ENCODE measurements around the gene MRPL12. TPM values are rescaled to one million over a fixed set of nuclear protein-coding genes. Genes with fewer than 3 reads are reported as not detected.
"Not testable (repeated sequence)": the region's sequence is repeated elsewhere in the genome, so short reads cannot be mapped to it uniquely, and the experiment has no call there.

MRPL12 gene
- total RNA-seq, 2 experiments from 2014 or later, result 97.7 to 102 TPM

- H3K4me3 Mint-ChIP-seq, result no peak overlapping the region
Measured at GRCh38 chr17:81733507-81734404, 30.6 kb downstream of the MRPL12 start.

GRCh38 chr17:81734405-81735263 lies 31.5 kb downstream of the MRPL12 start:
- CTCF ChIA-PET, result interaction anchor here (0.7 to 1.7 kb wide), 3 partner anchors 120 to 225 kb away, joined by 3 read pairs; no protein-coding TSS in a partner anchor
- Mint-ChIP-seq H3K36me3 (ENCODE audit: low read depth) (no peaks in the 10 kb centered on the region), H3K9me3 (no peaks in the 10 kb centered on the region), H3K27ac (no peak overlapping the region), H3K4me3 (no peak overlapping the region), H3K27me3 (ENCODE audit: low read depth) (peaks cover 23% of the 10 kb centered on the region), H3K4me1 (ENCODE audit: low read depth) (peaks cover 5% of the 10 kb centered on the region)
- intact Hi-C loops (cut with micrococcal nuclease), result no loop called here
- no peak for DNase-seq

More at GRCh38 chr17:81733507-81734404, 30.6 kb downstream of the MRPL12 start:
- Mint-ChIP-seq H3K36me3 (ENCODE audit: low read depth) (no peaks in the 10 kb centered on the region), H3K27ac (no peak overlapping the region), H3K4me1 (ENCODE audit: low read depth) (peaks cover 5% of the 10 kb centered on the region), H3K27me3 (ENCODE audit: low read depth) (peaks cover 23% of the 10 kb centered on the region), H3K9me3 (no peaks in the 10 kb centered on the region)
- CTCF ChIA-PET, result interaction anchor here (0.7 to 1.7 kb wide), 2 partner anchors 121 to 226 kb away, joined by 3 read pairs; no protein-coding TSS in a partner anchor
- DNase-seq, result peak; percentile 79
- intact Hi-C loops (cut with micrococcal nuclease), result no loop called here

- peaks cover 5% of the 10 kb centered on the region for H3K4me1 Mint-ChIP-seq (ENCODE audit: low read depth)
- peaks cover 23% of the 10 kb centered on the region for H3K27me3 Mint-ChIP-seq (ENCODE audit: low read depth)
- intact Hi-C loops (cut with micrococcal nuclease), result no loop called here
- no peak overlapping the region for H3K4me3 Mint-ChIP-seq
- H3K36me3 Mint-ChIP-seq (ENCODE audit: low read depth), result no peaks in the 10 kb centered on the region
- no peak overlapping the region for H3K27ac Mint-ChIP-seq
- peak; percentile 30 for DNase-seq
- CTCF ChIA-PET, result interaction anchor here (0.6 to 1.7 kb wide), 5 partner anchors 99 to 440 kb away, joined by 3 read pairs; no protein-coding TSS in a partner anchor
- H3K9me3 Mint-ChIP-seq, result no peaks in the 10 kb centered on the region
Measured at GRCh38 chr17:81735264-81736102, 32.3 kb downstream of the MRPL12 start.

- DNase-seq, result no peak
- H3K4me1 Mint-ChIP-seq (ENCODE audit: low read depth), result peaks cover 10% of the 10 kb centered on the region
- H3K4me3 Mint-ChIP-seq, result no peak overlapping the region
- no peak overlapping the region for H3K27ac Mint-ChIP-seq
- intact Hi-C loops (cut with micrococcal nuclease), result no loop called here
- H3K9me3 Mint-ChIP-seq, result no peaks in the 10 kb centered on the region
- no peaks in the 10 kb centered on the region for H3K36me3 Mint-ChIP-seq (ENCODE audit: low read depth)
- H3K27me3 Mint-ChIP-seq (ENCODE audit: low read depth), result peaks cover 18% of the 10 kb centered on the region
- CTCF ChIA-PET, result no interaction called here
Measured at GRCh38 chr17:81737947-81738800, 35.0 kb downstream of the MRPL12 start.

- Mint-ChIP-seq H3K27me3 (ENCODE audit: low read depth) (peaks cover 11% of the 10 kb centered on the region), H3K4me3 (no peak overlapping the region), H3K36me3 (ENCODE audit: low read depth) (no peaks in the 10 kb centered on the region), H3K9me3 (no peaks in the 10 kb centered on the region), H3K27ac (no peak overlapping the region), H3K4me1 (ENCODE audit: low read depth) (peaks cover 10% of the 10 kb centered on the region)
- CTCF ChIA-PET, result no interaction called here
- no peak for DNase-seq
- intact Hi-C loops (cut with micrococcal nuclease), result no loop called here
Measured at GRCh38 chr17:81738801-81739393, 35.7 kb downstream of the MRPL12 start.

- CTCF ChIA-PET; H3K27ac Mint-ChIP-seq; H3K9me3 Mint-ChIP-seq; intact Hi-C loops (cut with micrococcal nuclease); H3K36me3 Mint-ChIP-seq (ENCODE audit: low read depth); H3K4me3 Mint-ChIP-seq; DNase-seq: not testable (repeated sequence)
- Mint-ChIP-seq H3K4me1 (ENCODE audit: low read depth) (peaks cover 10% of the 10 kb centered on the region), H3K27me3 (ENCODE audit: low read depth) (peaks cover 11% of the 10 kb centered on the region)
Measured at GRCh38 chr17:81739593-81739992, 36.4 kb downstream of the MRPL12 start.

- H3K4me1 Mint-ChIP-seq (ENCODE audit: low read depth), result peaks cover 10% of the 10 kb centered on the region
- CTCF ChIA-PET, result no interaction called here
- peaks cover 11% of the 10 kb centered on the region for H3K27me3 Mint-ChIP-seq (ENCODE audit: low read depth)
- intact Hi-C loops (cut with micrococcal nuclease), result no loop called here
- H3K36me3 Mint-ChIP-seq (ENCODE audit: low read depth), result no peaks in the 10 kb centered on the region
- H3K9me3 Mint-ChIP-seq, result no peaks in the 10 kb centered on the region
- no peak for DNase-seq
- H3K4me3 Mint-ChIP-seq, result no peak overlapping the region
- no peak overlapping the region for H3K27ac Mint-ChIP-seq
Measured at GRCh38 chr17:81740395-81740961, 37.3 kb downstream of the MRPL12 start.

GRCh38 chr17:81741049-81741593 lies 38.0 kb downstream of the MRPL12 start:
- intact Hi-C loops (cut with micrococcal nuclease), result no loop called here
- no peak overlapping the region for H3K27ac Mint-ChIP-seq
- H3K27me3 Mint-ChIP-seq (ENCODE audit: low read depth), result peaks cover 8% of the 10 kb centered on the region

GRCh38 chr17:81741594-81742452 lies 38.7 kb downstream of the MRPL12 start:
- peaks cover 8% of the 10 kb centered on the region for H3K27me3 Mint-ChIP-seq (ENCODE audit: low read depth)
- H3K4me3 Mint-ChIP-seq, result no peak overlapping the region
- H3K27ac Mint-ChIP-seq, result no peak overlapping the region
- CTCF ChIA-PET, result no interaction called here
- no peak for DNase-seq
- H3K4me1 Mint-ChIP-seq (ENCODE audit: low read depth), result peaks cover 5% of the 10 kb centered on the region
- intact Hi-C loops (cut with micrococcal nuclease), result no loop called here
- H3K36me3 Mint-ChIP-seq (ENCODE audit: low read depth), result no peaks in the 10 kb centered on the region
- no peaks in the 10 kb centered on the region for H3K9me3 Mint-ChIP-seq

More at GRCh38 chr17:81741049-81741593, 38.0 kb downstream of the MRPL12 start:
- peaks cover 5% of the 10 kb centered on the region for H3K4me1 Mint-ChIP-seq (ENCODE audit: low read depth)
- H3K36me3 Mint-ChIP-seq (ENCODE audit: low read depth), result no peaks in the 10 kb centered on the region
- no peaks in the 10 kb centered on the region for H3K9me3 Mint-ChIP-seq
- H3K4me3 Mint-ChIP-seq, result no peak overlapping the region
- CTCF ChIA-PET, result no interaction called here
- DNase-seq, result no peak
